Neural progenitor cell (in vitro differentiated cells): Measurements from ENCODE around the gene LSM6. TPM values are rescaled to one million over a fixed set of nuclear protein-coding genes. Genes with fewer than 3 reads are reported as not detected.

Experiments
- DNase-seq: peaks from one replicate; pipeline ENCODE4 v3.0.0-alpha.2; 2016; ENCODE audit warnings: low spot score
- H2AFZ ChIP-seq: fragments of 200-600 bp; sonication (generic); replicated peaks from 2 replicates; pipeline ENCODE4 v1.6.1; 2016; ENCODE audit warnings: antibody characterized with exemption
- H3F3A ChIP-seq: fragments of 200-600 bp; sonication (generic); 2 replicates; pipeline ENCODE4 v1.6.1; 2016; ENCODE audit warnings: antibody characterized with exemption, low read depth
- H3K27ac ChIP-seq: fragments of 200-600 bp; sonication (generic); 2 replicates; pipeline ENCODE4 v1.5.1; 2016; ENCODE audit warnings: mild to moderate bottlenecking
- H3K27me3 ChIP-seq: fragments of 200-600 bp; sonication (generic); 2 replicates; pipeline ENCODE4 v1.6.1; 2016; ENCODE audit warnings: mild to moderate bottlenecking, moderate library complexity
- H3K36me3 ChIP-seq: fragments of 200-600 bp; sonication (generic); 2 replicates; pipeline ENCODE4 v1.5.1; 2016
- H3K4me1 ChIP-seq: fragments of 200-600 bp; sonication (generic); 2 replicates; pipeline ENCODE4 v1.6.1; 2016; ENCODE audit warnings: mixed run types
- H3K4me2 ChIP-seq: fragments of 200-600 bp; sonication (generic); 2 replicates; pipeline ENCODE4 v1.6.1; 2016
- H3K4me3 ChIP-seq: fragments of 200-600 bp; sonication (generic); 2 replicates; pipeline ENCODE4 v1.5.1; 2016
- H3K79me2 ChIP-seq: fragments of 200-600 bp; sonication (generic); 2 replicates; pipeline ENCODE4 v1.6.1; 2016; ENCODE audit warnings: low read depth
- H3K9ac ChIP-seq: fragments of 200-600 bp; sonication (generic); 2 replicates; pipeline ENCODE4 v1.6.1; 2016
- H3K9me3 ChIP-seq: fragments of 200-600 bp; sonication (generic); 2 replicates; pipeline ENCODE4 v1.5.1; 2016; ENCODE audit warnings: low read depth
- H4K20me1 ChIP-seq: fragments of 200-600 bp; sonication (generic); 2 replicates; pipeline ENCODE4 v1.6.1; 2016; ENCODE audit warnings: low read depth
- H3K27ac Mint-ChIP-seq: 3 replicates; pipeline ENCODE4 v1.8.0; 2021; ENCODE audit warnings: mixed read lengths
- H3K27me3 Mint-ChIP-seq: 2 replicates; pipeline ENCODE4 v1.8.0; 2022; ENCODE audit warnings: low read depth, mild to moderate bottlenecking, inconsistent platforms, moderate library complexity, mixed read lengths; ENCODE audit not compliant: insufficient read depth
- H3K36me3 Mint-ChIP-seq: 3 replicates; pipeline ENCODE4 v1.8.0; 2021; ENCODE audit warnings: mixed read lengths
- H3K4me1 Mint-ChIP-seq: 3 replicates; pipeline ENCODE4 v1.8.0; 2021; ENCODE audit warnings: mixed read lengths
- H3K4me3 Mint-ChIP-seq: 3 replicates; pipeline ENCODE4 v1.8.0; 2021; ENCODE audit warnings: mild to moderate bottlenecking, moderate library complexity, mixed read lengths
- H3K9me3 Mint-ChIP-seq: 3 replicates; pipeline ENCODE4 v1.8.0; 2020; ENCODE audit warnings: mixed read lengths
- EZH2 ChIP-seq: fragments of 200-600 bp; sonication (generic); IDR thresholded peaks from 2 replicates; pipeline ENCODE4 v1.6.1; 2017; ENCODE audit warnings: antibody characterized with exemption, mild to moderate bottlenecking, moderate library complexity
- EZH2phosphoT487 ChIP-seq: fragments of 200-600 bp; sonication (generic); IDR thresholded peaks from 2 replicates; pipeline ENCODE4 v1.6.1; 2017; ENCODE audit warnings: antibody characterized with exemption
- total RNA-seq: library from RNA; depleted of rRNA; stranded (reverse); fragments of >200 nt; gene quantifications from 2 replicates; pipeline ENCODE4 v1.2.3, GENCODE V29; 2015; ENCODE audit warnings: low replicate concordance
- TF ChIP-seq, protein P1 (sequence below): fragments of 200-600 bp; sonication (generic); IDR thresholded peaks from 2 replicates; pipeline ENCODE4 v1.5.1; 2017; ENCODE audit warnings: antibody characterized with exemption, mild to moderate bottlenecking

LSM6 gene
- total RNA-seq, 1 donor from 2014 or later = 227 TPM

DNA sequence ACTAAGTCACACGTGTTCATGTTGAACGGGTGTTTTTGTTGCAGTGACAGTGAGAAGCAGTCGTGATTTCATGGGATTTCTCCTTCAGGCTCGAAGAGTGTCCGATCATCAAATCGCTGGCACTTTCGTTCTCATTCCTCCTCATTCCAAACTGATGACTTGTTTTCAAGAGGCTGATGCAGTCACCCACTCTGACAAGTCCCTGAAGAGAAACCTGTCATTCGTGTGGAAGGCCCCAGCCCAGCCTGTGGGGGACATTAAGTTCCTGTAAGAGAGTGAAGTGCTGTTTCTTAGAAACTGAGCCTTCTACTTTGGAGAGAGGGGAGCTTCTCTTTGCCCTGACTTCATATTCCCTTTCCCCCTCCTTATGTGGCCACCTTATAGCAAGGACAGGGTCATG lies 46.8 kb downstream of the LSM6 start:
- H3K27ac ChIP-seq = no peak overlapping the region

DNA sequence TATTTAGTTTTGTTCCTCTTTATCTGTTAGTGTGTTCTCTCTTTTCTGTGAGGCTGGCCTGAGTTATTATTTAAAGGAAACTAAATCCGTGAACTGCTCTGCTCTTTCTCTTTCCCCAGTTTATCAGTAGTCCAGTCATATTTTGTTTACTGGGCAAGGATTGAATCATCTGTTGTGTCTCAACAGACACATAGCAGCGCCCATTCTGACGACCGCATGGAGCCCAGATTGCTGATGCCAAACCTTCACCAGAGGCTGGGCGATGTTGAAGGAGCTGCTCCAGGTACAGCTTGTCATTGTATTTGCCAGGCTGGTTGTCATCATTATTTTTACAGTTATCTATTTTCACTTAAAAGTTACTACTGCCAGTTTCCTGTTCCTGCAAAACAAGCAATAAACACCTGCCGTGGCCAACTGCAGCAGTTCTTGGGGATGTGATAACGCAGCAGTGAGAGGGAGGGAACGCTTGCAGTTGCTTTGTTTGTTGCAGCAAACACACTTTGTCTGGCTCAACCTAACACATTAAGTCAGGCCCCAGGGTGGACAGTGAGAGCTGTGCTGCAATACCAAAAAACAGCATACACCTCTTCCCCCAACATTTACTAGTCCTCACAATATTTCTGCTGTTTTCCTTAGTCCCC lies 48.9 kb downstream of the LSM6 start:
- DNase-seq = no peak
- Histone ChIP-seq H4K20me1 (no peaks in the 10 kb centered on the region), H3K36me3 (no peaks in the 10 kb centered on the region), H3K4me1 (peaks cover 5% of the 10 kb centered on the region), H3K9ac (no peak overlapping the region), H3K4me3 (no peak overlapping the region), H3K27me3 (no peaks in the 10 kb centered on the region), H3K79me2 (no peaks in the 10 kb centered on the region), H3K4me2 (peak overlapping the region; percentile 7), H3K27ac (no peak overlapping the region), H3F3A (no peaks in the 10 kb centered on the region), H3K9me3 (no peaks in the 10 kb centered on the region), H2AFZ (peak overlapping the region; percentile 77)
- no peak for TF ChIP-seq EZH2
- TF ChIP-seq, protein P1, sequence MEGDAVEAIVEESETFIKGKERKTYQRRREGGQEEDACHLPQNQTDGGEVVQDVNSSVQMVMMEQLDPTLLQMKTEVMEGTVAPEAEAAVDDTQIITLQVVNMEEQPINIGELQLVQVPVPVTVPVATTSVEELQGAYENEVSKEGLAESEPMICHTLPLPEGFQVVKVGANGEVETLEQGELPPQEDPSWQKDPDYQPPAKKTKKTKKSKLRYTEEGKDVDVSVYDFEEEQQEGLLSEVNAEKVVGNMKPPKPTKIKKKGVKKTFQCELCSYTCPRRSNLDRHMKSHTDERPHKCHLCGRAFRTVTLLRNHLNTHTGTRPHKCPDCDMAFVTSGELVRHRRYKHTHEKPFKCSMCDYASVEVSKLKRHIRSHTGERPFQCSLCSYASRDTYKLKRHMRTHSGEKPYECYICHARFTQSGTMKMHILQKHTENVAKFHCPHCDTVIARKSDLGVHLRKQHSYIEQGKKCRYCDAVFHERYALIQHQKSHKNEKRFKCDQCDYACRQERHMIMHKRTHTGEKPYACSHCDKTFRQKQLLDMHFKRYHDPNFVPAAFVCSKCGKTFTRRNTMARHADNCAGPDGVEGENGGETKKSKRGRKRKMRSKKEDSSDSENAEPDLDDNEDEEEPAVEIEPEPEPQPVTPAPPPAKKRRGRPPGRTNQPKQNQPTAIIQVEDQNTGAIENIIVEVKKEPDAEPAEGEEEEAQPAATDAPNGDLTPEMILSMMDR = no peak
- no peak for TF ChIP-seq EZH2phosphoT487
- Mint-ChIP-seq H3K4me3 (no peak overlapping the region), H3K9me3 (no peaks in the 10 kb centered on the region), H3K36me3 (no peaks in the 10 kb centered on the region), H3K27ac (no peak overlapping the region), H3K4me1 (peaks cover 4% of the 10 kb centered on the region), H3K27me3 (no peaks in the 10 kb centered on the region)

More for the DNA sequence above, 46.8 kb downstream of the LSM6 start:
- Mint-ChIP-seq H3K4me1 (peaks cover 4% of the 10 kb centered on the region), H3K27ac (no peak overlapping the region), H3K36me3 (no peaks in the 10 kb centered on the region), H3K27me3 (no peaks in the 10 kb centered on the region), H3K4me3 (no peak overlapping the region), H3K9me3 (no peaks in the 10 kb centered on the region)
- H3K9me3 ChIP-seq = no peaks in the 10 kb centered on the region
- H3K36me3 ChIP-seq = no peaks in the 10 kb centered on the region
- H3K27me3 ChIP-seq = no peaks in the 10 kb centered on the region
- H3K4me3 ChIP-seq = no peak overlapping the region
- no peak overlapping the region for H3K4me2 ChIP-seq
- H3K79me2 ChIP-seq = no peaks in the 10 kb centered on the region
- no peak overlapping the region for H2AFZ ChIP-seq
- DNase-seq = no peak
- no peaks in the 10 kb centered on the region for H4K20me1 ChIP-seq
- TF ChIP-seq EZH2 (no peak), EZH2phosphoT487 (no peak)
- TF ChIP-seq, protein P1 = no peak
- peaks cover 5% of the 10 kb centered on the region for H3K4me1 ChIP-seq
- H3F3A ChIP-seq = no peaks in the 10 kb centered on the region
- no peak overlapping the region for H3K9ac ChIP-seq

DNA sequence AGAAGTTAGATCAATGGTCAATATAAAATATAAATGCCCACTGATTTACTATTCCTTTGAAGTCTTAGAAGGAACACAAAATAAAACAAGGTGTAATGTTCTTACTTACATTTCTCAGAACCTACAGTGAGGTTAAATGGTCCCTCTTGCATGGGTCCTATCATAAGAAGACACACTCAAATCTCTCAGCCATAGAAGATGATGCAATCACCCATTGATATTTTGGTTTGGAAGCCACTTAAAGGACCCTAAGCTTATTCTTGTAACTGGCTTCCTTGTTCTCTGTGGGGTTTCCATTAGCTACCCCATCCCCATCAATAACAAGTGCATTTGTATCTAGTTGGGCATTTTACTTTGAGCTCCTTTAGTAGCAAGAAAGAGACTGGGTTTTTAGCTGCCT lies 53.9 kb downstream of the LSM6 start:
- no peak overlapping the region for H3K27ac ChIP-seq
- peaks cover 4% of the 10 kb centered on the region for H3K4me1 Mint-ChIP-seq
- H3K9ac ChIP-seq = no peak overlapping the region
- H3K27me3 Mint-ChIP-seq = peaks cover 4% of the 10 kb centered on the region
- DNase-seq = no peak
- H3K79me2 ChIP-seq = no peaks in the 10 kb centered on the region
- no peak for TF ChIP-seq EZH2phosphoT487
- TF ChIP-seq, protein P1 = no peak
- no peak for TF ChIP-seq EZH2
- H3K4me3 Mint-ChIP-seq = no peak overlapping the region
- H3K4me1 ChIP-seq = peaks cover 5% of the 10 kb centered on the region
- H3K27ac Mint-ChIP-seq = no peak overlapping the region
- no peaks in the 10 kb centered on the region for H3K9me3 ChIP-seq
- no peak overlapping the region for H3K4me2 ChIP-seq
- H2AFZ ChIP-seq = no peak overlapping the region
- H3K4me3 ChIP-seq = no peak overlapping the region
- no peaks in the 10 kb centered on the region for H3K36me3 ChIP-seq
- H3K27me3 ChIP-seq = no peaks in the 10 kb centered on the region
- no peaks in the 10 kb centered on the region for H4K20me1 ChIP-seq
- H3K9me3 Mint-ChIP-seq = no peaks in the 10 kb centered on the region
- no peaks in the 10 kb centered on the region for H3F3A ChIP-seq
- H3K36me3 Mint-ChIP-seq = no peaks in the 10 kb centered on the region
